ENCODE measurements around the gene SFXN3.

The SFXN3 gene
- 16.6 to 228 (median 60.4) reads per million in 9 experiments for total RNA-seq

- Mint-ChIP-seq H3K27me3 (peaks cover 0 to 11% of the 10 kb centered on the region in 2 donors), H3K9me3 (no peaks in the 10 kb centered on the region), H3K4me1 (ENCODE audit: low read depth in 2 of 2) (peaks cover 20 to 24% of the 10 kb centered on the region in 2 donors), H3K27ac (peak within 1 kb of the TSS; percentile 93 to 99), H3K36me3 (ENCODE audit: insufficient read depth) (peaks cover 22% of the 10 kb centered on the region), H3K4me3 (peak within 1 kb of the TSS; percentile 83 to 89)
- DNase-seq (peak; percentile 95 to 96 (median 95)), ATAC-seq (replicated peaks) (peak; percentile 77)
These were observed at the start of gene SFXN3, which contains the start of gene PDZD7 for GRCh38 chr10:101031128-101031795. Gene SFXN3, plus strand, starts transcription at chr10:101031234. Its CDS starts 3,461 bp downstream, at chr10:101034695. Gene PDZD7, minus strand, starts transcription at chr10:101031129. Its CDS starts 910 bp downstream, at chr10:101030219.

GRCh38 chr10:100982916-100983830 lies 47.9 kb upstream of the SFXN3 start:
- H3K4me1 Mint-ChIP-seq (ENCODE audit: low read depth in 2 of 2) = peaks cover 27 to 28% of the 10 kb centered on the region in 2 donors
- H3K4me3 Mint-ChIP-seq = no peak overlapping the region
- no peaks in the 10 kb centered on the region for H3K27me3 Mint-ChIP-seq
- peaks cover 22% of the 10 kb centered on the region for H3K36me3 Mint-ChIP-seq (ENCODE audit: insufficient read depth)
- DNase-seq (no peak), ATAC-seq (replicated peaks) (no peak)
- H3K27ac Mint-ChIP-seq = no peak overlapping the region
- no peaks in the 10 kb centered on the region for H3K9me3 Mint-ChIP-seq

- no peak overlapping the region for H3K27ac Mint-ChIP-seq
- no peaks in the 10 kb centered on the region for H3K27me3 Mint-ChIP-seq
- DNase-seq (no peak), ATAC-seq (replicated peaks) (no peak)
- peaks cover 22% of the 10 kb centered on the region for H3K36me3 Mint-ChIP-seq (ENCODE audit: insufficient read depth)
- H3K4me3 Mint-ChIP-seq = no peak overlapping the region
- peaks cover 27 to 28% of the 10 kb centered on the region in 2 donors for H3K4me1 Mint-ChIP-seq (ENCODE audit: low read depth in 2 of 2)
- no peaks in the 10 kb centered on the region for H3K9me3 Mint-ChIP-seq
These were observed 47.0 kb upstream of the SFXN3 start for GRCh38 chr10:100983868-100984671.

GRCh38 chr10:100984672-100985177 lies 46.3 kb upstream of the SFXN3 start:
- peaks cover 27 to 28% of the 10 kb centered on the region in 2 donors for H3K4me1 Mint-ChIP-seq (ENCODE audit: low read depth in 2 of 2)
- no peak for ATAC-seq (replicated peaks)
- peaks cover 22% of the 10 kb centered on the region for H3K36me3 Mint-ChIP-seq (ENCODE audit: insufficient read depth)
- H3K9me3 Mint-ChIP-seq = no peaks in the 10 kb centered on the region
- H3K27ac Mint-ChIP-seq = no peak overlapping the region
- H3K27me3 Mint-ChIP-seq = no peaks in the 10 kb centered on the region
- DNase-seq = no peak
- no peak overlapping the region for H3K4me3 Mint-ChIP-seq

- Mint-ChIP-seq H3K9me3 (no peaks in the 10 kb centered on the region), H3K36me3 (ENCODE audit: insufficient read depth) (peaks cover 22% of the 10 kb centered on the region), H3K4me1 (ENCODE audit: low read depth in 2 of 2) (peaks cover 27 to 28% of the 10 kb centered on the region in 2 donors), H3K27ac (peak overlapping the region in 1 of 2 donors; percentile 51), H3K4me3 (peak overlapping the region; percentile 91 to 93), H3K27me3 (no peaks in the 10 kb centered on the region)
- no peak for DNase-seq
- ATAC-seq (replicated peaks) = no peak
These were observed 45.7 kb upstream of the SFXN3 start for GRCh38 chr10:100985336-100985735.

GRCh38 chr10:100986623-100986951 lies 44.4 kb upstream of the SFXN3 start:
- DNase-seq = no peak
- Mint-ChIP-seq H3K9me3 (no peaks in the 10 kb centered on the region), H3K27ac (peak overlapping the region; percentile 88 to 94), H3K4me1 (ENCODE audit: low read depth in 2 of 2) (peaks cover 27 to 31% of the 10 kb centered on the region in 2 donors), H3K4me3 (peak overlapping the region; percentile 91 to 93), H3K36me3 (ENCODE audit: insufficient read depth) (peaks cover 21% of the 10 kb centered on the region), H3K27me3 (no peaks in the 10 kb centered on the region)
- no peak for ATAC-seq (replicated peaks)

- DNase-seq = peak; percentile 80 to 81 (median 80)
- peak within 1 kb of the TSS; percentile 88 to 94 for H3K27ac Mint-ChIP-seq
- peak within 1 kb of the TSS; percentile 91 to 93 for H3K4me3 Mint-ChIP-seq
- ATAC-seq (replicated peaks) = peak; percentile 97
- no peaks in the 10 kb centered on the region for H3K9me3 Mint-ChIP-seq
- peaks cover 17% of the 10 kb centered on the region for H3K36me3 Mint-ChIP-seq (ENCODE audit: insufficient read depth)
- no peaks in the 10 kb centered on the region for H3K27me3 Mint-ChIP-seq
- peaks cover 27 to 31% of the 10 kb centered on the region in 2 donors for H3K4me1 Mint-ChIP-seq (ENCODE audit: low read depth in 2 of 2)
These were observed 43.9 kb upstream of the SFXN3 start, which contains the start of the genes MRPL43 and TWNK for GRCh38 chr10:100986952-100987684. Gene MRPL43, minus strand, starts transcription at chr10:100987497. Its CDS starts 54 bp downstream, at chr10:100987443. Gene TWNK, plus strand, starts transcription at chr10:100987543. Its CDS starts 668 bp downstream, at chr10:100988211.

GRCh38 chr10:100987685-100988049 lies 43.4 kb upstream of the SFXN3 start:
- Mint-ChIP-seq H3K36me3 (ENCODE audit: insufficient read depth) (peaks cover 20% of the 10 kb centered on the region), H3K27me3 (no peaks in the 10 kb centered on the region), H3K4me1 (ENCODE audit: low read depth in 2 of 2) (peaks cover 27 to 31% of the 10 kb centered on the region in 2 donors), H3K27ac (peak overlapping the region; percentile 88 to 94), H3K9me3 (no peaks in the 10 kb centered on the region), H3K4me3 (peak overlapping the region; percentile 91 to 93)
- ATAC-seq (replicated peaks) = peak; percentile 3
- no peak for DNase-seq

GRCh38 chr10:100988166-100988565 lies 42.9 kb upstream of the SFXN3 start:
- Mint-ChIP-seq H3K27ac (peak overlapping the region; percentile 88 to 94), H3K9me3 (no peaks in the 10 kb centered on the region), H3K4me1 (ENCODE audit: low read depth in 2 of 2) (peaks cover 27 to 31% of the 10 kb centered on the region in 2 donors), H3K36me3 (ENCODE audit: insufficient read depth) (peaks cover 23% of the 10 kb centered on the region), H3K4me3 (peak overlapping the region; percentile 91 to 93), H3K27me3 (no peaks in the 10 kb centered on the region)
- DNase-seq = no peak
- no peak for ATAC-seq (replicated peaks)

- Mint-ChIP-seq H3K27me3 (no peaks in the 10 kb centered on the region), H3K4me3 (no peak overlapping the region), H3K4me1 (ENCODE audit: low read depth in 2 of 2) (peaks cover 25 to 29% of the 10 kb centered on the region in 2 donors), H3K27ac (no peak overlapping the region), H3K36me3 (ENCODE audit: insufficient read depth) (peaks cover 23% of the 10 kb centered on the region), H3K9me3 (no peaks in the 10 kb centered on the region)
- DNase-seq (no peak), ATAC-seq (replicated peaks) (no peak)
These were observed 41.9 kb upstream of the SFXN3 start for GRCh38 chr10:100989088-100989487.

GRCh38 chr10:100993986-100994708 lies 36.9 kb upstream of the SFXN3 start:
- DNase-seq (no peak), ATAC-seq (replicated peaks) (no peak)
- no peaks in the 10 kb centered on the region for H3K27me3 Mint-ChIP-seq
- no peak overlapping the region for H3K4me3 Mint-ChIP-seq
- H3K27ac Mint-ChIP-seq = peak overlapping the region in 1 of 2 donors; percentile 36
- H3K4me1 Mint-ChIP-seq (ENCODE audit: low read depth in 2 of 2) = peaks cover 17 to 21% of the 10 kb centered on the region in 2 donors
- H3K9me3 Mint-ChIP-seq = no peaks in the 10 kb centered on the region
- H3K36me3 Mint-ChIP-seq (ENCODE audit: insufficient read depth) = peaks cover 23% of the 10 kb centered on the region

- H3K4me3 Mint-ChIP-seq = no peak overlapping the region
- no peak for DNase-seq
- H3K36me3 Mint-ChIP-seq (ENCODE audit: insufficient read depth) = peaks cover 23% of the 10 kb centered on the region
- ATAC-seq (replicated peaks) = no peak
- H3K27ac Mint-ChIP-seq = peak overlapping the region in 1 of 2 donors; percentile 36
- no peaks in the 10 kb centered on the region for H3K9me3 Mint-ChIP-seq
- no peaks in the 10 kb centered on the region for H3K27me3 Mint-ChIP-seq
- peaks cover 17 to 21% of the 10 kb centered on the region in 2 donors for H3K4me1 Mint-ChIP-seq (ENCODE audit: low read depth in 2 of 2)
These were observed 35.9 kb upstream of the SFXN3 start for GRCh38 chr10:100995181-100995580.
